BJ (cell line): ENCODE results near the gene PITPNM2. TPM values are rescaled to one million over a fixed set of nuclear protein-coding genes. Genes with fewer than 3 reads are reported as not detected.

Experiments used
- CTCF ChIA-PET: fragments of 350-600 bp; formaldehyde crosslinking; extraction: SDS; loops from one replicate; lab custom pipeline; 2021; ENCODE audit warnings: antibody characterized with exemption, inconsistent platforms; lab: Yijun Ruan, JAX
- POLR2A ChIA-PET: fragments of 300-600 bp; sonication (Branson Sonifier 250); formaldehyde crosslinking; extraction: SDS; loops from one replicate; lab custom pipeline; 2021; ENCODE audit warnings: antibody characterized with exemption; lab: Charles Lee
- DNase-seq: peaks from one replicate; pipeline ENCODE4 v3.0.0-alpha.2; 2011; ENCODE audit warnings: low read depth
- H3K27me3 ChIP-seq: 2 replicates; pipeline ENCODE4 v1.6.0; 2011; ENCODE audit warnings: low read length; ENCODE audit not compliant: control insufficient read depth, insufficient read depth
- H3K36me3 ChIP-seq: 2 replicates; pipeline ENCODE4 v1.5.1; 2011; ENCODE audit warnings: low read length; ENCODE audit not compliant: control insufficient read depth, insufficient read depth
- H3K4me3 ChIP-seq: 2 replicates; pipeline ENCODE4 v1.5.1; 2011; ENCODE audit warnings: low read depth, mild to moderate bottlenecking, control low read depth, low read length
- polyA plus RNA-seq: library from polyadenylated mRNA; depleted of rRNA; stranded (reverse); fragments of >200 nt; gene quantifications from 2 replicates; pipeline ENCODE4 v1.2.3, GENCODE V29; 2011
- TF ChIP-seq, protein P1 (sequence below): IDR thresholded peaks from 2 replicates; pipeline ENCODE4 v1.5.1; 2011; ENCODE audit warnings: low read depth, mild to moderate bottlenecking, control low read depth, inconsistent platforms, low read length, moderate library complexity; ENCODE audit not compliant: insufficient read depth

Gene PITPNM2
- polyA plus RNA-seq, 1 experiment, result 1.3 TPM

GRCh38 chr12:123171967-123172366 lies 21.1 kb upstream of the PITPNM2 start:
- TF ChIP-seq, protein P1, sequence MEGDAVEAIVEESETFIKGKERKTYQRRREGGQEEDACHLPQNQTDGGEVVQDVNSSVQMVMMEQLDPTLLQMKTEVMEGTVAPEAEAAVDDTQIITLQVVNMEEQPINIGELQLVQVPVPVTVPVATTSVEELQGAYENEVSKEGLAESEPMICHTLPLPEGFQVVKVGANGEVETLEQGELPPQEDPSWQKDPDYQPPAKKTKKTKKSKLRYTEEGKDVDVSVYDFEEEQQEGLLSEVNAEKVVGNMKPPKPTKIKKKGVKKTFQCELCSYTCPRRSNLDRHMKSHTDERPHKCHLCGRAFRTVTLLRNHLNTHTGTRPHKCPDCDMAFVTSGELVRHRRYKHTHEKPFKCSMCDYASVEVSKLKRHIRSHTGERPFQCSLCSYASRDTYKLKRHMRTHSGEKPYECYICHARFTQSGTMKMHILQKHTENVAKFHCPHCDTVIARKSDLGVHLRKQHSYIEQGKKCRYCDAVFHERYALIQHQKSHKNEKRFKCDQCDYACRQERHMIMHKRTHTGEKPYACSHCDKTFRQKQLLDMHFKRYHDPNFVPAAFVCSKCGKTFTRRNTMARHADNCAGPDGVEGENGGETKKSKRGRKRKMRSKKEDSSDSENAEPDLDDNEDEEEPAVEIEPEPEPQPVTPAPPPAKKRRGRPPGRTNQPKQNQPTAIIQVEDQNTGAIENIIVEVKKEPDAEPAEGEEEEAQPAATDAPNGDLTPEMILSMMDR, result no peak
- H3K4me3 ChIP-seq, result no peak overlapping the region
- ChIA-PET CTCF (no interaction called here), POLR2A (no interaction called here)
- no peak for DNase-seq
- peaks cover 2% of the 10 kb centered on the region; the same call in 1 of the 2 replicates for H3K36me3 ChIP-seq
- no peaks in the 10 kb centered on the region for H3K27me3 ChIP-seq

- Histone ChIP-seq H3K36me3 (peaks cover 3% of the 10 kb centered on the region), H3K27me3 (no peaks in the 10 kb centered on the region), H3K4me3 (no peak overlapping the region)
- ChIA-PET CTCF (interaction anchor here (0.6 to 0.8 kb wide), 2 partner anchors 8 to 13 kb away, joined by 3 read pairs; no protein-coding TSS in a partner anchor), POLR2A (no interaction called here)
- DNase-seq, result no peak
- TF ChIP-seq, protein P1, result no peak
Measured at GRCh38 chr12:123167329-123167728, 16.4 kb upstream of the PITPNM2 start.

DNA sequence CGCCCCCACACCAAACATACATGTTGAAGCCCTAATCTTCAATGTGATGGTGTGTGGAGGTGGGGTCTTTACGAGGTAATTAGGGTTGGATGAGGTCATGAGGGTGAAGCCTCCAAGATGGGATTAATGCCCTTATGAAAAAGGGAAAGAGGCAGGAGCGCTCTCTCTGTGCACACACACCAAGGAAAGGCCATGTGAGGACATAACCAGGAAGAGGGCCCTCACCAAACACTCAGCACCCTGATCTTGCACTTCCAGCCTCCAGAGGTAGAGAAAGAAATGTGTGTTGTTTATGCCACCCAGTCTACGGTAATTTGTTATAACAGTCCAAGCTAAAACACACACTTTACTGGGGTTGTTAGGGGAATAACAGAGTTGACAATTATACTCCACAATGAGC lies 14.6 kb upstream of the PITPNM2 start:
- Histone ChIP-seq H3K4me3 (no peak overlapping the region), H3K27me3 (no peaks in the 10 kb centered on the region), H3K36me3 (peaks cover 3% of the 10 kb centered on the region)
- no peak for DNase-seq
- TF ChIP-seq, protein P1, result no peak
- POLR2A ChIA-PET, result no interaction called here
- CTCF ChIA-PET, result interaction anchor here (0.9 kb wide), 1 partner anchor 14 kb away, joined by 4 read pairs; the partner anchor contains the start of gene PITPNM2

GRCh38 chr12:123164710-123165261 lies 13.9 kb upstream of the PITPNM2 start:
- ChIA-PET POLR2A (interaction anchor here (0.6 kb wide), 1 partner anchor 34 kb away, joined by 13 read pairs; no protein-coding TSS in a partner anchor), CTCF (no interaction called here)

DNA sequence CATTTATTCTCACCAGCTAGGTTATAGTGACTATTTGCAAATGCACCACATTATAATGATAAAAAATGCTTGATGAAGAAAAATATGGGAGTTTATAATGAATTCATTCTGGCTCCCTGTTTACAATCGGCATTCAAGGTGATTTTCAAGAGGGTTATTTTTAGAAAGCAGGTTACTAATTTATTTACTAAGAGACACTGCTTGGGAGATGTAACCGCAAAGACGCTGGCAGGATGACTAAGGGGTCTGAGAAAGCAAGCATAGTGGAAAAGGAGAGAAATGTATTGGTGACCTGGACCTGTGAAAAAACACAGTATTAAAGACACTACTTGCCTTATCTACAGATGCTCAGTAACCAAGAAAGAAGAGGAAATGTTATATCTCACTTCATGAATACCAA lies 13.3 kb upstream of the PITPNM2 start:
- ChIA-PET POLR2A (interaction anchor here (0.6 kb wide), 1 partner anchor 35 kb away, joined by 13 read pairs; no protein-coding TSS in a partner anchor), CTCF (no interaction called here)
- no peaks in the 10 kb centered on the region for H3K27me3 ChIP-seq
- TF ChIP-seq, protein P1, result no peak
- H3K4me3 ChIP-seq, result no peak overlapping the region
- H3K36me3 ChIP-seq, result peaks cover 3% of the 10 kb centered on the region
- no peak for DNase-seq

More at GRCh38 chr12:123164710-123165261, 13.9 kb upstream of the PITPNM2 start:
- TF ChIP-seq, protein P1, result no peak
- H3K36me3 ChIP-seq, result peaks cover 3% of the 10 kb centered on the region
- H3K4me3 ChIP-seq, result no peak overlapping the region
- no peak for DNase-seq
- no peaks in the 10 kb centered on the region for H3K27me3 ChIP-seq
